Stimulated activated CD8-positive, alpha-beta memory T cell treated with anti-CD3 and anti-CD28 coated beads, Interleukin-12 subunit alpha, Interleukin-12 subunit beta, amount 100 ng/mL, for 24 hours (primary cell): ENCODE measurements around the gene PTTG1IP.

Experiments used
- DNase-seq: peaks from one replicate; pipeline ENCODE4 v3.0.0-alpha.2; 2020; ENCODE audit errors: extremely low read depth

Gene PTTG1IP

GRCh38 chr21:44802396-44803153 lies 70.9 kb downstream of the PTTG1IP start:
- DNase-seq = no peak

DNA sequence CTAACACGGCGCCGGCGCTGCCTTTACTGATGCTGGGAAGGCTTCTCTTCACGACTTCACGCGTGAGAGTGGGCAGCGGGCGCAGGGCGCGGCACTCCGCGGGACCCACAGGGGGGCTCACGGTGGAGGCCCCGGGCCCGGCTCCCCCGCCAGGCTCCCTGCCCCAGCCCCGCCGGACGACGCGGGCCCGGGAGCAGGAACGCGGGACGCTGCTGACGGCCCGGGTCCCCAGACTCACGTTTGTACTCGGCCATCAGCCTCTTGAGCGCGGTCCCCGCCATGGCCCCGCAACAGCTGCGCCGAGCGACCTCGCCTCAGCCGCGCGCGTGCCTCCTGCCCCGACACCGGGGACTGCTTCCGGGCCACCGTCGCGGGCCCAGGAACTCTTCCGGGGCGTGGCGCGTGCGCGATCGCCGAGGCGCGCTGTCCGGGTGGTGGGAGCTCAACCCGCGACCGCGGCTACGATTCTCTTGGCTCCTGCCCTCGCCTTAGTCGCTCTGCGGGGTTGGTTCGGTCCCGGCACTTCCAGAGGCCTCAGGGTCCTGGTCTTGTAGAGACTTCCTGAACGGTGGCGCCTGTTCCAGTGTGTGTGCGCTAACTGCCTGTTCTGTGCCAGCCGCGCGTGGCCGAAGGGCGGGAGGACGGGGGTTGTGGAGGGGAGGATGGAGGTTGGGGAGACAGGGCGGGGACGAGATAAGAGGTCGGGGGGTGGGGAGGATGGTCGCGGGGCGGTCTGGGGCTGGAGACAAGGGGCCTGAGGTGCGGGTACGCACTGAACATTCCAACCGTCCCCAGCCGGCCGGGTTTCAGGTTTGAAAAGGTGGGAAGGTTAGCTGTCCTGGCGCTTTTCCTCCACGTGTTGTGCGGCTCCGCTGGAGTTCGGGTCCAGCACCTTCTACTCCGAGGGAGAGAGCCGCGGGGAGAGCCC lies 71.8 kb downstream of the PTTG1IP start, which contains the start of gene UBE2G2:
Gene UBE2G2, minus strand, starts transcription at position 353 of the 928 bp plus-strand sequence. Its CDS starts 72 bp downstream, at position 281.
- DNase-seq = peak; percentile 73

GRCh38 chr21:44800971-44801467 lies 72.5 kb downstream of the PTTG1IP start:
- DNase-seq = no peak

- DNase-seq = no peak
Measured at GRCh38 chr21:44800103-44800502, 73.4 kb downstream of the PTTG1IP start.

DNA sequence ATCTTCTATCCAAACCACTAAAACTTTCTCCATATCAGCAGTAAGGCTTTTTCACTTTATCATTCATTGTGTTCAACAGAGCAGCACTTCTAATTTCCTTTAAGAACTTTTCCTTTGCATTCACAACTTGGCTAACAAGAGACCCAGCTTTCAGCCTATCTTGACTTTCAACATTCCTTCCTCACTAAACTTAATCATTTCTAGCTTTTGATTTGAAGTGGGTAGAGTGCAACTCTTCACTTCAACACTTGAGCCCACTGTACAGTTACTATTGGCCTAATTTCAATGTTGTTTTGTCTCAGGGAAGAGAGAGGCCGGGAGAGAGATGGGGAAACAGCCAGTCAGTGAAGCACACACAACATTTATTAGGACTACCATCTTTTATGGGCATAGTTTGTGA lies 73.8 kb downstream of the PTTG1IP start:
- DNase-seq = no peak
